Activated CD4-positive, alpha-beta memory T cell treated with anti-CD3 and anti-CD28 coated beads for 36 hours (primary cell): ENCODE results near the gene GMEB2. TPM values are rescaled to one million over a fixed set of nuclear protein-coding genes. Genes with fewer than 3 reads are reported as not detected.
A peak's percentile ranks its signal among the peaks of the same experiment; 100 is the strongest.

Experiments used
- CTCF ChIA-PET: fragments of 350-600 bp; sonication (Branson Sonifier 250); formaldehyde crosslinking; loops from one replicate; lab custom pipeline; 2021; ENCODE audit warnings: antibody characterized with exemption, inconsistent platforms; lab: Charles Lee
- POLR2A ChIA-PET: fragments of 350-600 bp; sonication (Branson Sonifier 250); formaldehyde crosslinking; loops from one replicate; lab custom pipeline; 2021; ENCODE audit warnings: antibody characterized with exemption; lab: Charles Lee
- DNase-seq: peaks from one replicate; pipeline ENCODE4 v3.0.0-alpha.2; 2020
- H3K27ac Mint-ChIP-seq: one replicate; pipeline ENCODE4 v1.8.0; 2021; ENCODE audit warnings: mixed read lengths
- H3K27me3 Mint-ChIP-seq: one replicate; pipeline ENCODE4 v1.8.0; 2021; ENCODE audit warnings: mixed read lengths
- H3K36me3 Mint-ChIP-seq: one replicate; pipeline ENCODE4 v1.8.0; 2021; ENCODE audit warnings: mixed read lengths
- H3K4me1 Mint-ChIP-seq: one replicate; pipeline ENCODE4 v1.8.0; 2021; ENCODE audit warnings: low read depth, mixed read lengths
- H3K4me3 Mint-ChIP-seq: one replicate; pipeline ENCODE4 v1.8.0; 2021; ENCODE audit warnings: mild to moderate bottlenecking, mixed read lengths
- H3K9me3 Mint-ChIP-seq: one replicate; pipeline ENCODE4 v1.8.0; 2021; ENCODE audit warnings: mixed read lengths
- intact Hi-C: fragments of 100-400 bp; cut with micrococcal nuclease; formaldehyde crosslinking; loops from one replicate; pipeline ENCODE4 v1.15.1; 2023
- total RNA-seq, 2 experiments: library from RNA; stranded (reverse); gene quantifications; one replicate each; pipeline ENCODE4 v1.2.3, GENCODE V29; 2021

Gene GMEB2
- total RNA-seq, 2 experiments from 2014 or later: 13.6 to 14.0 TPM

DNA sequence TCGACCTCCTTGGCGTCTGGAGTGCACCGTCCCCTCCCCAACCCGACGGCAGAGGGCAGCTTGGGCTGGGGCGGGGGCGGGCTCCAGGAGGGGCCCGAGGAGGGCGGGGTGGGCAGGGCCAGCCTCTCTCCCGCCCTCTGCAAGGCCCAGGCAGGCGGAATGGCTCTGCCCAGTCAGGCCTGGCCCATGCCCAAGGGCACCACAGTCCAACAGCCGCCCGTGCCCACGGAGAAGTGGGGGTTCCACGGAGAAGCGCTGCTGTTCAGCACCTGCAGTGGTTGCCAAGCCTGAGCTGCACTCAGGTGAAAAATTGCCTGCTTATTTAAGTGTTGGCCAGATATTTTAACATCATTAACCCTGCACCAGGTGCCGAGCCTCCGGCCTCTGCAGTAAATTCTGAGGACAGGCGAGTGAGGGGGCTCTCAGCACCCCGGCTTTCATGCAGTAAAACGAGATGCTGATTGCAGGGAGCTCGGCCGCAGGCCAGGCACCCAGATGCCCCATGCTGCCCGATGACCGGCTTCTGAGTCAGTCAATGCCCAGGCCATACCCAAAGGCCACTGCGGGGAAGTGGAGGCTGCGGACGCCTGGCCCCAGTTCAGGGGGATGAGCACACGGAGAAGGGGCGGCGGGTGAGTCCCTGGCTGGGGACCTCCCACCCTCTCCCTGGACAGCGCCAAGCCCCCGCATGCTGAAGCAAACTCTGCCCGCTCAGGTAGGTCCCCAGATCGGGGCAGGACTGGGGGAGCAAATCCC is 79.0 kb downstream of the GMEB2 start, which contains the start of gene SRMS:
Gene SRMS (minus strand): TSS at position 25 of the 756 bp plus-strand sequence. CDS start 286 bp downstream, outside the sequence.
- Mint-ChIP-seq H3K4me1 (peaks cover 7% of the 10 kb centered on the region), H3K27ac (no peak within 1 kb of the TSS), H3K9me3 (no peaks in the 10 kb centered on the region), H3K36me3 (no peaks in the 10 kb centered on the region), H3K27me3 (peaks cover 6% of the 10 kb centered on the region), H3K4me3 (no peak within 1 kb of the TSS)
- ChIA-PET CTCF (interaction anchor here (1.7 kb wide), 1 partner anchor 10 kb away, joined by 5 read pairs; the partner anchor contains the start of gene PTK6), POLR2A (no interaction called here)
- intact Hi-C loops: no loop called here
- DNase-seq: no peak

- no peaks in the 10 kb centered on the region for H3K9me3 Mint-ChIP-seq
- no peak overlapping the region for H3K27ac Mint-ChIP-seq
- CTCF ChIA-PET: interaction anchor here (1.7 kb wide), 1 partner anchor 10 kb away, joined by 5 read pairs; the partner anchor contains the start of gene PTK6
Observed at GRCh38 chr20:63546956-63547724, 79.8 kb downstream of the GMEB2 start.

GRCh38 chr20:63546256-63546955 is 80.5 kb downstream of the GMEB2 start:
- Mint-ChIP-seq H3K27me3 (peaks cover 6% of the 10 kb centered on the region), H3K36me3 (no peaks in the 10 kb centered on the region), H3K4me3 (no peak overlapping the region), H3K9me3 (no peaks in the 10 kb centered on the region), H3K4me1 (peaks cover 4% of the 10 kb centered on the region), H3K27ac (no peak overlapping the region)
- intact Hi-C loops: no loop called here
- no peak for DNase-seq
- ChIA-PET CTCF (interaction anchor here (1.7 kb wide), 1 partner anchor 9 kb away, joined by 5 read pairs; the partner anchor contains the start of gene PTK6), POLR2A (no interaction called here)

More at GRCh38 chr20:63546956-63547724, 79.8 kb downstream of the GMEB2 start:
- peaks cover 6% of the 10 kb centered on the region for H3K27me3 Mint-ChIP-seq
- intact Hi-C loops: no loop called here
- no peaks in the 10 kb centered on the region for H3K36me3 Mint-ChIP-seq
- no peak overlapping the region for H3K4me3 Mint-ChIP-seq
- POLR2A ChIA-PET: no interaction called here
- no peak for DNase-seq
- H3K4me1 Mint-ChIP-seq: peaks cover 4% of the 10 kb centered on the region

DNA sequence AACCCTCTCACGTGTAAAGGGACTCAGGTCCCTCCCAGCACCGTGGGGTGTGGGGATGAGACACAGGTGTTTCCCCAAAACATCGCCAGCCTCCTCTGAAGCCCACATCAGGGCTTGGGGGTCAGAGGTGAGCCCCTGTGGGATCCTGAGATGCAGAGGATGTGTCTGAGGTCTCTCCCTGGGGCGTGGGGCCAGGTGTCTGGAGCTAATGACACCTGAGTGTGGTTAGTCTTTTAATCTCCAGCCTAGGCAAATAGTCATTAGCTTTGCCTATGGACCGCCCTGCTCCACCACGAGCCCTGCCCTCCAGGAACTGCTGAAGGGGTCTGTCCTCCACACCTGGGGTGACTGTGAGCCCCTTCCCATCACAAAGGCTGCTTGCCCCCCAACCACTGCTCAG is 81.1 kb downstream of the GMEB2 start:
- POLR2A ChIA-PET: no interaction called here
- Mint-ChIP-seq H3K27ac (no peak overlapping the region), H3K27me3 (peaks cover 6% of the 10 kb centered on the region), H3K4me3 (no peak overlapping the region), H3K4me1 (peaks cover 4% of the 10 kb centered on the region), H3K9me3 (no peaks in the 10 kb centered on the region), H3K36me3 (no peaks in the 10 kb centered on the region)
- intact Hi-C loops: no loop called here
- CTCF ChIA-PET: interaction anchor here (1.7 kb wide), 1 partner anchor 8 kb away, joined by 5 read pairs; the partner anchor contains the start of gene PTK6
- no peak for DNase-seq

DNA sequence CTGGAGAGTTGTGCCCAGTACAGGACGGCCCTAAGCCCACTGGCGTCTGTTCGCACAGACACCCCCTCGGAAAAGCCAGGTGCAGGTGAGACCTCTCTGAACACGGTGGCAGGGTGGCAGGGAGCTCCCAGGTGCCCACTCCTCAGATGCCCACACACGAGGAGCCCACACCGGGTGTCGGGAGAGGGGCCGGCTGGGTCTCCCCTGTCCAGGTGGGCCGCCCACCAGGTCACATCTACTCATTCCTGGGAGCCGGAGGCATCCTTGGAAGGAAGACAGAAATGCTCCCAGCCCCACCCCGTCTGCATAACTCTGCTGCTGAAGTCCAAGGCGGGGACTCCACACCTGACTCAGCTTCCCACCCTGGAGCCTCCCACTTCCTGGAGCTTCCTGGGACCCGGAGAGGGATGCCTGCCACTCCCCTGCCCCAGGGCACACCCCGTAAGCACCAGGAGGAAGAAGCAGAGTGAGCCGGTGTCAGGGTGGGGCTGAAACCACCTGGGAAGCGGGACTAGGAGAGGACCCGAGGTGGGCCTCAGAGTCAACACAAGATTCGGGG is 81.9 kb downstream of the GMEB2 start:
- intact Hi-C loops: no loop called here
- H3K27me3 Mint-ChIP-seq: peaks cover 4% of the 10 kb centered on the region
- no peaks in the 10 kb centered on the region for H3K9me3 Mint-ChIP-seq
- H3K36me3 Mint-ChIP-seq: no peaks in the 10 kb centered on the region
- H3K27ac Mint-ChIP-seq: no peak overlapping the region
- peaks cover 6% of the 10 kb centered on the region for H3K4me1 Mint-ChIP-seq
- H3K4me3 Mint-ChIP-seq: no peak overlapping the region
- DNase-seq: no peak
- CTCF ChIA-PET: no interaction called here
- POLR2A ChIA-PET: no interaction called here

- H3K4me1 Mint-ChIP-seq: peaks cover 6% of the 10 kb centered on the region
- H3K27me3 Mint-ChIP-seq: peaks cover 2% of the 10 kb centered on the region
- no peak overlapping the region for H3K4me3 Mint-ChIP-seq
- H3K27ac Mint-ChIP-seq: no peak overlapping the region
- no peaks in the 10 kb centered on the region for H3K36me3 Mint-ChIP-seq
- ChIA-PET CTCF (no interaction called here), POLR2A (no interaction called here)
- H3K9me3 Mint-ChIP-seq: no peaks in the 10 kb centered on the region
- no peak for DNase-seq
- intact Hi-C loops: no loop called here
Observed at GRCh38 chr20:63544241-63544957, 82.5 kb downstream of the GMEB2 start.

DNA sequence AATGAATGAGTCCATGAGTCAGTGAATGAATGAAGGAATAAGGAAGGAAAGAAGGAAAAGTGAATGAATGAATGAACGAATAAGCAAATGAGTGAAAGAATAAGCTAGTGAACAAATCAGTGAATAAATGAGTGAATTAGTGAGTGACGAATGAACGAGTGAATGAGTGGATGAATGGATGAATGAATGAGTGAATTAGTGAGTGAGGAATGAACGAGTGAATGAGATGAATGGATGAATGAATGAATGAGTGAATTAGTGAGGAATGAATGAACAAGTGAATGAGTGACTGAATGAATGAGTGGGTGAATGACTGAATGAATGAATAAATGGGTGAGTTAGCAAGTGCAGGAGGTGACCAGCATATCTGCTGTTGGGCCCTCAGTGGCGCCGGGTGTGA is 83.2 kb downstream of the GMEB2 start:
- Mint-ChIP-seq H3K27ac (no peak overlapping the region), H3K9me3 (no peaks in the 10 kb centered on the region), H3K36me3 (no peaks in the 10 kb centered on the region), H3K4me3 (no peak overlapping the region), H3K27me3 (peaks cover 2% of the 10 kb centered on the region), H3K4me1 (peaks cover 6% of the 10 kb centered on the region)
- POLR2A ChIA-PET: no interaction called here
- CTCF ChIA-PET: interaction anchor here (0.6 to 1.1 kb wide), 3 partner anchors 23 to 576 kb away, joined by 3 to 4 read pairs (median 3); partner anchors contain the start of gene PPDPF
- DNase-seq: no peak
- intact Hi-C loops: no loop called here

GRCh38 chr20:63543131-63543530 is 83.8 kb downstream of the GMEB2 start:
- intact Hi-C loops: no loop called here
- Mint-ChIP-seq H3K27ac (no peak overlapping the region), H3K27me3 (no peaks in the 10 kb centered on the region), H3K36me3 (no peaks in the 10 kb centered on the region), H3K4me1 (peaks cover 8% of the 10 kb centered on the region), H3K4me3 (no peak overlapping the region), H3K9me3 (no peaks in the 10 kb centered on the region)
- no peak for DNase-seq
- ChIA-PET CTCF (interaction anchor here (0.6 to 1.1 kb wide), 3 partner anchors 23 to 577 kb away, joined by 3 to 4 read pairs (median 3); partner anchors contain the start of gene PPDPF), POLR2A (interaction anchor here (0.5 kb wide), 1 partner anchor 63 kb away, joined by 5 read pairs; no protein-coding TSS in a partner anchor)

- Mint-ChIP-seq H3K9me3 (no peaks in the 10 kb centered on the region), H3K27me3 (no peaks in the 10 kb centered on the region), H3K4me3 (no peak overlapping the region), H3K4me1 (peaks cover 10% of the 10 kb centered on the region), H3K27ac (no peak overlapping the region), H3K36me3 (no peaks in the 10 kb centered on the region)
- POLR2A ChIA-PET: no interaction called here
- peak; percentile 55 for DNase-seq
- intact Hi-C loops: no loop called here
- CTCF ChIA-PET: interaction anchor here (1.1 kb wide), 1 partner anchor 25 kb away, joined by 3 read pairs; no protein-coding TSS in a partner anchor
Observed at GRCh38 chr20:63542696-63543095, 84.2 kb downstream of the GMEB2 start.

- intact Hi-C loops: no loop called here
- Mint-ChIP-seq H3K4me1 (peaks cover 11% of the 10 kb centered on the region), H3K36me3 (no peaks in the 10 kb centered on the region), H3K4me3 (no peak overlapping the region), H3K27ac (no peak overlapping the region), H3K27me3 (no peaks in the 10 kb centered on the region), H3K9me3 (no peaks in the 10 kb centered on the region)
- ChIA-PET POLR2A (no interaction called here), CTCF (no interaction called here)
- DNase-seq: no peak
Observed at GRCh38 chr20:63542031-63542559, 84.8 kb downstream of the GMEB2 start.

DNA sequence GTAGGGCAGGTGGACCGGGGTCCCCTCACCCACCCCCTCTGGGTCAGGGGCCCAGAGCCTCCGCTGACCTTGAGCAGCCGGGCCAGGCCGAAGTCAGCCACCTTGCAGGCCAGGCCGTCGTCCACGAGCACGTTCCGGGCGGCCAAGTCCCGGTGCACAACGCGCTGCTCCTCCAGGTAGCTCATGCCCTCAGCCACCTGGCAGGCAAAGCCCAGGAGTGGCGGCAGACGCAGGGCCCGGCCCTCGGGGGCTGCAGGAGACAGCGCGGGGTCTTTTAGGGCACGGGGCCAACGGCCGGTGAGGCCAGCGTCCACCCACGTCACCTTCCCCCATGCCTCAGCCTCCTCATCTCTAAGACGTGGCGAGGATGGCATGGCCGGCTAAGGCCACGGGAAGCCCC is 85.5 kb downstream of the GMEB2 start:
- POLR2A ChIA-PET: no interaction called here

More for the DNA sequence above, 85.5 kb downstream of the GMEB2 start:
- intact Hi-C loops: no loop called here
- CTCF ChIA-PET: no interaction called here
- Mint-ChIP-seq H3K4me3 (no peak overlapping the region), H3K36me3 (no peaks in the 10 kb centered on the region), H3K9me3 (no peaks in the 10 kb centered on the region), H3K27ac (no peak overlapping the region), H3K27me3 (no peaks in the 10 kb centered on the region), H3K4me1 (peaks cover 16% of the 10 kb centered on the region)
- DNase-seq: no peak
